Small intestine (tissue), 7 donors: Measurements from ENCODE around the gene AGPS. TPM values are rescaled to one million over a fixed set of nuclear protein-coding genes. Genes with fewer than 3 reads are reported as not detected.
A peak's percentile ranks its signal among the peaks of the same experiment; 100 is the strongest.

Source experiments
- DNase-seq, 2 donors: peaks; one replicate each; pipeline versions ENCODE4 v3.0.0 to v3.0.0-alpha.2; 2013
- FAIRE-seq: peaks from 2 replicates; lab custom pipeline; 2012; peaks lifted over from hg19 to GRCh38; lab: Jason Lieb, UNC
- H3K27ac ChIP-seq, 3 donors: one replicate each; pipeline ENCODE4 v1.5.1; 2013; ENCODE audit warnings: low read length in 2 of 3, mild to moderate bottlenecking in 2 of 3, control low read depth in 1 of 3, inconsistent platforms in 1 of 3, low read depth in 1 of 3, moderate library complexity in 1 of 3
- H3K27me3 ChIP-seq, 3 donors: one replicate each; pipeline ENCODE4 v1.6.1; 2013; ENCODE audit warnings: low read length in 3 of 3, inconsistent platforms in 1 of 3; ENCODE audit not compliant: control insufficient read depth in 3 of 3, insufficient read depth in 3 of 3
- H3K36me3 ChIP-seq, 3 donors: one replicate each; pipeline ENCODE4 v1.6.1; 2013; ENCODE audit warnings: low read length in 3 of 3, inconsistent platforms in 1 of 3, low read depth in 1 of 3, mild to moderate bottlenecking in 1 of 3, moderate library complexity in 1 of 3; ENCODE audit not compliant: control insufficient read depth in 3 of 3, insufficient read depth in 2 of 3
- H3K4me1 ChIP-seq, 3 donors: one replicate each; pipeline ENCODE4 v1.6.1; 2013; ENCODE audit warnings: low read length in 2 of 3, inconsistent platforms in 1 of 3, low read depth in 1 of 3, mild to moderate bottlenecking in 1 of 3, moderate library complexity in 1 of 3; ENCODE audit not compliant: control insufficient read depth in 3 of 3, insufficient read depth in 2 of 3
- H3K4me3 ChIP-seq, 3 donors: one replicate each; pipeline ENCODE4 v1.5.1; 2013; ENCODE audit warnings: low read length in 3 of 3, control low read depth in 1 of 3, inconsistent platforms in 1 of 3, low read depth in 1 of 3, mild to moderate bottlenecking in 1 of 3, moderate library complexity in 1 of 3
- H3K9me3 ChIP-seq, 2 donors: one replicate each; pipeline ENCODE4 v1.6.1; 2013; ENCODE audit warnings: low read depth in 1 of 2, low read length in 1 of 2; ENCODE audit not compliant: control insufficient read depth in 2 of 2, insufficient read depth in 1 of 2
- WGBS, 3 donors: extraction: QIAGEN DNeasy Blood & Tissue Kit; methylation state at CpG; one replicate each; pipeline ENCODE4 v1.1.7; 2013; 5-methylcytosine and 5-hydroxymethylcytosine counted together
- polyA plus RNA-seq, 4 donors: library from polyadenylated mRNA; stranded (reverse) in 3 of 4; unstranded in 1 of 4; fragments of 200-250 nt in 3 of 4; fragments of 120-200 nt in 1 of 4; gene quantifications; one replicate each; pipeline versions ENCODE4 v1.2.1 to v1.2.3, GENCODE V29; 2013
- donor health status: healthy with polysubstance abuse.
- donor health status: control.
- donor health status: control.
- donor health status: Bipolar disorder and iron deficiency.
- donor health status: healthy.

AGPS gene
- polyA plus RNA-seq, 4 donors = 7.6 to 26.7 (median 11.8) TPM

DNA sequence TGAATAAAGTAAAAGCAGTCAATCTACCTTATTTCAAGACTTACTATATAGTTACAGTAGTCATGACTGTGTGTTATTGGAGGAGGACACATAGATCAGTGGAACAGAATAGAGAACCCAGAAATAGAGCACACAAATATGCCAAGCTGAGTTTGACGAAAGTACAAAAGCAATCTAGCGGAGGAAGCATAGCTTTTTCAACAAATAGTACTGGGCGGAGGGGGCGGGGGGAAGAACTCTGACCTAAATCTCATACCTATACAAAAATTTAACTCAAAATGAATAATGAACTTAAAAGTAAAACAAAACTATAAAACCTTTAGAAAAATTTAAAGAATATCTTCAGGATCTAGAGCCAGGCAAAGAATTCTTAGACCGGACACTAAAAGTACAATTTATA is 139.1 kb downstream of the AGPS start:
- Histone ChIP-seq H3K4me3 (no peak overlapping the region), H3K27ac (no peak overlapping the region), H3K9me3 (no peaks in the 10 kb centered on the region), H3K27me3 (no peaks in the 10 kb centered on the region), H3K36me3 (peaks cover 0 to 2% (median 0%) of the 10 kb centered on the region in 3 donors), H3K4me1 (no peaks in the 10 kb centered on the region)
- DNase-seq = no peak
- no peak for FAIRE-seq
- 96 to 98% (median 98%) methylated on average over 5 of the region's 5 CpGs for WGBS, 3 donors

DNA sequence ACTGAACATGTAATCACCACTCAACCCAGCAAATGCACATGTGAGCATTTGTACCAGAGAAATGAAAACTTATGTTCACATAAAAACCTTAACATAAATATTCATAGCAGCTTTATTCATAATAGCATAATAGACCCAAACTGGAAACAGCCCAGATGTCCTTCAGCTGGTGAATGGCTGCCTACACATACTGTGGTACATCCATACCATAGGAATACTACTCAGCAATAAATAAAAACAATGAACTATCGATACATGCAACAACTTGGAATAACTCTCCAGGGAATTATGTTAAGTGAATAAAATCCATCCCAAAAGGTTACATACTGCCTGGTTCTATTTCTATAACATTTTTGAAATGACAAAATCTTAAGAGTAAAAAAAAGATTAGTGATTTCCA is 140.0 kb downstream of the AGPS start:
- Histone ChIP-seq H3K27me3 (no peaks in the 10 kb centered on the region), H3K4me3 (no peak overlapping the region), H3K9me3 (no peaks in the 10 kb centered on the region), H3K36me3 (no peaks in the 10 kb centered on the region), H3K4me1 (no peaks in the 10 kb centered on the region), H3K27ac (no peak overlapping the region)
- FAIRE-seq (no peak), DNase-seq (no peak)
- 95 to 100% (median 97%) methylated on average over 1 of the region's 1 CpG for WGBS, 3 donors

DNA sequence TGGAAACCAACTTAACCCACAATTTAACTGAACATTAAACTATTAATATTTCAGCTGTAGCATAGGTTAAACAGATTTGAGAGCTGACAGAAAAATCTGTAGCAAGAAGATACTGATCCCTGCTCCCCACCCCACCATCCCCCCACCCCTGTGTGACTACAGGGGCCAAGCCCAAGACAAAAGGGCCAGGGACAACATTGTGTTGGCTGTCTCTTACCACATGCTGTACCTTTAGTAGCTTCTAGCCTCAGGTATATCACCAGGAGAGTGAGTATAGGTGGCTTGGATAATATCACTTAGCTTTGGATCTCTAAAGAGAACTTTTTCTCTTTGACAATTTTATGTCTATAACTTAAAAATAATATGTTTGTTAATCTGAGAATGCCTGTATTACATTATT is 140.7 kb downstream of the AGPS start:
- no peak overlapping the region for H3K27ac ChIP-seq
- H3K4me3 ChIP-seq = no peak overlapping the region
- no peaks in the 10 kb centered on the region for H3K4me1 ChIP-seq
- H3K36me3 ChIP-seq = no peaks in the 10 kb centered on the region
- DNase-seq (no peak), FAIRE-seq (no peak)
- H3K27me3 ChIP-seq = no peaks in the 10 kb centered on the region
- H3K9me3 ChIP-seq = no peaks in the 10 kb centered on the region

DNA sequence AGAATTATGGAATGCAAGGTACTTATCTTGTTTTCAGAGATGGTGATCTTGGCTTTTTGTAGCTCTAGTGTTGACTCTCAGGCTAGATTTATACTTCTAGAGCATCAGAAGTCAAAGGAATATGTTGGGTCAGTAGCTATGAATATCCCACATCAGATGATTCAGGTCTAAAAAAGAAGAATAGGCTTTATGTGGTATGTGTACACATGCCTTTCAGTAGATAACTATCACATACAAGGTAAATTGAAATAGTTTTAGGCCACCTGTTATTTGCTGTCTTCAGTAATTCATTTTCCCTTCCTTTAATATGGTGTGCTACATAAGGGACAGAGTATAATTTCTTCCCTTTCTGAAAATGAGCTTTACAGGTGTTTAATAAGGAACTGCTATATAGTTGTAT is 142.4 kb downstream of the AGPS start:
- DNase-seq = no peak
- no peak overlapping the region for H3K27ac ChIP-seq
- H3K27me3 ChIP-seq = no peaks in the 10 kb centered on the region
- no peak for FAIRE-seq
- H3K4me1 ChIP-seq = no peaks in the 10 kb centered on the region
- no peaks in the 10 kb centered on the region for H3K9me3 ChIP-seq
- H3K36me3 ChIP-seq = no peaks in the 10 kb centered on the region
- no peak overlapping the region for H3K4me3 ChIP-seq

DNA sequence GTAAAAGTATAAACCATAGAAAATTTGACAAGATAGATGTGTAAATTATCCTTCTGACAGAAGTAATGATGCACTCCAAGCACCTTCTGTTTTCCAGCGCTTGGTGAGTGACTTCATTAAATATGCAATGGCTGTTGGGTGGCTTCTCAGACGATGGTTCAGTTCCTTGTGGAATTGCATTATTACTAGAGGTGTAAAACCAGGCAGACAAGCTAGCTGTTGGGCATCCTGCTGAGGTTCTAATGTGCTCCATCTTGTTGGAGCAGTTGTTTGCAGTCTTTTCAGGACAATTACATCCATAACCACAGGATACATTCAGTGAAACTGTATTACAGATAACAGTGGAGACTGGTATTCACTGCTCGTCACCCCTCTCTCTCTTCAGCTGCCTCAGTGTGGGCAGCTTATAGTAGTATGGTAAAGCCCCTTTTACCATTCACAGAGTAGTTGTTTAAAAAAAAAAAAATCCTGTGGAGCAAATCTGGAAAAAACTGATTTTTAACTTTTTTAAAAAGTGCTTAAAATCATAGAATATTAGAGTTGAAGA is 143.5 kb downstream of the AGPS start:
- FAIRE-seq = no peak
- Histone ChIP-seq H3K36me3 (no peaks in the 10 kb centered on the region), H3K4me1 (no peaks in the 10 kb centered on the region), H3K4me3 (no peak overlapping the region), H3K9me3 (no peaks in the 10 kb centered on the region), H3K27me3 (no peaks in the 10 kb centered on the region), H3K27ac (no peak overlapping the region)
- WGBS, 3 donors = 84 to 93% (median 86%) methylated on average over 3 of the region's 3 CpGs
- no peak for DNase-seq

DNA sequence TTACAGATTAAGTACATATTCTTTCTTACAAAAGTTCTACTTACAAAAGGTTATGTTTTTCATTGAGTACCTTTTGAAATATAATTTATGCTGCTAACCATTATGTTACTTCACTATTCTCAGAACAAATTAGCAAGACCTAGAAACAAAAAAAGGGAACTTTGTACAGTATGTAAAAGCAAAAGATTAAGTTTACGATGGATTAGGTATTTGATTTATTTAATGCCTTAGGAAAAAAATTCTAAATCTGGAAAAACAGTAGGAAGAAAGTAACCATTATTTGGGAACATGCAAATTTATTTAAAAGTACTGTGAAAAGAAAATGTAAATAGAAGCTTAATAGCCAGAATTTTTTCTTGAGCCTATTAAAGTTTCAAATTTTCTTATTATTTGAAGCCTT is 144.6 kb downstream of the AGPS start:
- Histone ChIP-seq H3K27ac (no peak overlapping the region), H3K4me3 (no peak overlapping the region), H3K9me3 (no peaks in the 10 kb centered on the region), H3K36me3 (no peaks in the 10 kb centered on the region), H3K4me1 (no peaks in the 10 kb centered on the region), H3K27me3 (no peaks in the 10 kb centered on the region)
- no peak for DNase-seq
- no peak for FAIRE-seq
- WGBS, 3 donors = 89 to 93% (median 90%) methylated on average over 1 of the region's 1 CpG

DNA sequence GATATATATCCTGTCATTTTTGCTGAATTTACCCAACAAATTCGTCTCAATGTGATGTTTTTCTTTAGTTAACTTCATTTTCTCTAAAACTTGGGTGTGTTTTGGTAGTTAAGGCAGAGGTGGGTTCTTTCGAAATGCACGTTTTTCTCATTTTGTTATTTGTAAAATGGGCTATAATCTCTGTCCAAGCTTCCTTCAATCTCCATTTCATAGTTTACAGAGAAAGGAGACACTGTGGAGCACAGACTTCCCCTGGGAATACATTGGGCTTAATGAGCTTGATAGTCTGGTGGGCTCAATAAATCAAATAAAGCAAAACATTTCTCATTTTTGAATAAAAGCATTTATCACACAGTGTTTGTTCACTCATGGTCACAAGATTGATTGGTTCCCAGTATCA is 145.1 kb downstream of the AGPS start:
- no peak overlapping the region for H3K4me3 ChIP-seq
- FAIRE-seq = no peak
- 60 to 70% (median 67%) methylated on average over 3 of the region's 3 CpGs for WGBS, 3 donors
- no peak overlapping the region for H3K27ac ChIP-seq
- DNase-seq = no peak
- no peaks in the 10 kb centered on the region for H3K36me3 ChIP-seq
- H3K4me1 ChIP-seq = no peaks in the 10 kb centered on the region
- no peaks in the 10 kb centered on the region for H3K9me3 ChIP-seq
- no peaks in the 10 kb centered on the region for H3K27me3 ChIP-seq

DNA sequence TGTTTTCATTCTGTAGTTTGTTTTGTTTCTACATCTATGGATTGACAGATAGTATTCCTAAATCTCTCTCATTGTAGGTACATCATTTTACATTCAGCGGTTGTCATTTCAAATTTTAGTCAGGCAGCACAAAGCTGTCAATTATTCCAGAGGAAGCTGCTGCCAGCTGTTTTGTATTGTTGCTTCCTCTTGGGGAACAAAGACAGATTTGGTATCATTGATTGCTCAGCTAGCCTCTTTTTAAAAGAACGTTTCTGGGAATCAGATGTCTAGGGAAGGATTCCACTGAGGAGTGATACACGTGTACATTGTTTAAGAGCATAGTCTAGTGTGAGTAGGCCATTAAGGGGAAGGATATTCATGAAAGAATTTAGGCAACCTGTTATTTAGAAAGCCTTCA is 145.8 kb downstream of the AGPS start:
- WGBS, 3 donors = 66 to 85% (median 83%) methylated on average over 3 of the region's 3 CpGs
- Histone ChIP-seq H3K36me3 (no peaks in the 10 kb centered on the region), H3K27ac (no peak overlapping the region), H3K4me1 (no peaks in the 10 kb centered on the region), H3K27me3 (no peaks in the 10 kb centered on the region), H3K9me3 (no peaks in the 10 kb centered on the region), H3K4me3 (no peak overlapping the region)
- no peak for DNase-seq
- FAIRE-seq = peak; percentile 33

DNA sequence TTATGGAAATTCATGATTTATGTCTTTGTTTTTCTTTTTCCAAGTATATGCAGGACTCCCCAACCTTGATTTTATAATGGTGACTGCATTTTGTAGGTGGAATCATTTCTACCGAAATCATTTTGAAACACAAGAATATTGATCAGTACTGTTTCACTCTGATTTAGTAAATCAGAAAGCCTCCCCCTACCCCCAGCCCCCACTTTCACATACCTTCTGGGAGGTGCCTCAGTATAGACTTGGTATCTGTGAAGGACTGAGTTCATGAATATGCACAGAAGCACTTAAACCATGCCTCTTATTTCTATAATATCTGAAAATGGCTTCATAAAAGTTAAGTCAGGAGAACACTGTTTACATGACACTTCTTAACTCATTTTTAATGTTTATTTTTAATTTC is 147.7 kb downstream of the AGPS start:
- no peaks in the 10 kb centered on the region for H3K9me3 ChIP-seq
- no peaks in the 10 kb centered on the region for H3K27me3 ChIP-seq
- H3K36me3 ChIP-seq = no peaks in the 10 kb centered on the region
- WGBS, 3 donors = 63 to 93% (median 82%) methylated on average over 1 of the region's 1 CpG
- H3K27ac ChIP-seq = no peak overlapping the region
- no peak for DNase-seq
- H3K4me3 ChIP-seq = no peak overlapping the region
- H3K4me1 ChIP-seq = no peaks in the 10 kb centered on the region
- FAIRE-seq = no peak
